GM19025 (cell line): ENCODE measurements around the gene MRPL14.
"Not testable (repeated sequence)": the region's sequence is repeated elsewhere in the genome, so short reads cannot be mapped to it uniquely, and the experiment has no call there.

Experiments used
- ATAC-seq: cut with Tn5 transposase; IDR thresholded peaks from one replicate; pipeline ENCODE4 v1.9.1; 2021; ENCODE audit warnings: mild to moderate bottlenecking, low read depth, moderate library complexity; ENCODE audit not compliant: unreplicated experiment

The MRPL14 gene

GRCh38 chr6:44150317-44150917 is 23.2 kb upstream of the MRPL14 start:
- no peak for ATAC-seq

DNA sequence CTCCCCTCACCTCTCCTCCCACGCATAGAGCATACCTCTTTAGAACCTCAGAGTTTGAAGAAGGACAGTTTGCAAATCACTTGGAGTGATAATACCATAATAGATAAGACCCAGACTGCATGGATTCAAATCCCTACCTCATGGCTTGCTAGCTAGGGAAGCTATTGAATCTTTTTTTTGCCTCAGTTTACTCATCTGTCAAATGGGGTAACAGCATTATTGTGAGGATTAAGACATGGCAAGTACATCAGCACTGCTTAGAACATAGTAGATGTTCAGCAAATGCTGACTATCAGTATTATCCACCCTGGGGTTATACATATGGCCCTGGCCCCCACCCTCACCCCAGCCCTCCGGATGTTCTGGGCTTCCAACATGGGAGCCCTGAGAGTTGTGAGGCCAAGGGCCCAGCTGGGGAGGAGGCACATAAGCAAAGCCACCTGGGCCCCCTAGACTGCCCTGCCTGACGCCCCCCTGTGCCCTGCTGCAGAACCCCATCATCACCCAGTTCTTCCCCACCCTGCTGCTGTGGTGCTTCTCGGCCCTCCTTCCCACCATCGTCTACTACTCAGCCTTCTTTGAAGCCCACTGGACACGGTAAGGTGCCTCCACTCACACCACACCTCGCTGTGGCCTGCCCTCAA is 22.2 kb upstream of the MRPL14 start:
- ATAC-seq: no peak

GRCh38 chr6:44148306-44148705 is 21.1 kb upstream of the MRPL14 start:
- ATAC-seq: no peak

- no peak for ATAC-seq
Measured at GRCh38 chr6:44147256-44147655, 20.0 kb upstream of the MRPL14 start.

- ATAC-seq: no peak
Measured at GRCh38 chr6:44146685-44147084, 19.4 kb upstream of the MRPL14 start.

DNA sequence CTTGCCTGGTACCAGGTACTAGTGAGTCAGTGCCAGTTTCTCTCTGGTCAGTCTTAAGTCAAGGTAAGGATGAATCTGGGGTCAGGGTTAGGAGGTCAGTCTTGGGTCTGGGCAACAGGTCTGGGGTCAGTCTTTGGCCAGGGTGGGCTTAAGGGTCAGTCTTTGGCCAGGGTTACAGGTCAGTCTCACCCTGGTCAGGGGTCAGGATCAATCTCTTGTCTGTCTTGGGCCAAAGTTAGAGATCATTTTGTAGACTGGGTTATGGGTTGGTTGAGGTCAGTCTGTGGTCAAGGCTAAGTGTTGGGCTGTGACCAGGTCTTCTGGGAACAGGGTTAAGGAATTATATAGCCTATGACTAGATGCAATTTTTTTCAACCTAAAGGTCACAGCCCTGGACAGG is 18.6 kb upstream of the MRPL14 start:
- no peak for ATAC-seq

DNA sequence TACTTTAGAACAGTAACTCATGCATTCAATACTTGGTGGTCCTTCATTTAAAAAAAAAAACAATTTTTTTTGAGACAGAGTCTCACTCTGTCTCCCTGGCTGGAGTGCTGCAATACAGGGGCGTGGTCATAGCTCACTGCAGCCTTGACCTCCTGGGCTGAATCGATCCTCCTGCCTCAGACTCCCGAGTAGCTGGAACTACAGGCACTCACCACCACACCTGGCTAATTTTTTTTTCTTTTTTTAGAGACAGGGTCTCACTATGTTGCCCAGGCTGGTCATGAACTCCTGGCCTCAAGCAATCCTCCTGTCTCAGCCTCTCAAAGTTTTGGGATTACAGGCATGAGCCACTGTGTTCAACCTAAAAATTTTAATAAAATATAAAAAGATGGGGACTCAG is 17.3 kb upstream of the MRPL14 start:
- not testable (repeated sequence) for ATAC-seq

DNA sequence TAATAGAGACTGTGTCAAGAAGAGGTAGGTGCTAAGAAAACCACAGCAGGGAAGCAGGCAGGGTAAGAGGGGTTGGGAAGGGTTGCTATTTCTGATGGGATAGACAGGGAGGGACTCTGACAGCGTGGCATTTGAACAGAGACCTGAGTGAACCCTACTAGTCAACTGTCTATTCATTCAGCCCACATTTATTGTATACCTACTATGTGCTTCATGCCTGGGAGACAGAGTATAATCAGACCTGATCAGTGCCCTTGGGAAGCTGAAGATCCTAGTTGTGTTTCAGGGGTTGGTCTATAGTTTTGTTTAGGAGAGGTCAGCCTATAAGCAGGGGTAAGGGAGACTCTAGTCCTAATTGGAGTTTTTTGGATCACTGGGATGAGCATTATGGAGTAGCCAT is 16.5 kb upstream of the MRPL14 start:
- ATAC-seq: no peak

DNA sequence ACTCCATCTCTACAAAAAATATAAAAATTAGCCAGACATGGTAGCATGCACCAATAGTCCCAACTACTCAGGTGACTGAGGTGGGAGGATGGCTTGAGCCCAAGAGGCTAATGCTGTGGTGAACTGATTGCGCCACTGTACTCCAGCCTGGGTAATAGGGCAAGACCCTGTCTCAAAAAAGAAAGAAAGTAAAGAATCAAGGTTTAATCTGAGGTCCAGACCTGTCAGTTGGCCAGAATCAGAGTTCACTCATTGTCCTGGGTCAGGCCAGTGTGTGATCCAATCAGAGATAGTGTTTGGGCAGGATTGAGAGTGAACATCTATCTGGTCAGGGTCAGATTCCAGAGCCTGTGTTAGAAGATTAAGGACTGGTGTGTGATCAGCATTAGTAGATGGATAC is 15.6 kb upstream of the MRPL14 start:
- no peak for ATAC-seq

DNA sequence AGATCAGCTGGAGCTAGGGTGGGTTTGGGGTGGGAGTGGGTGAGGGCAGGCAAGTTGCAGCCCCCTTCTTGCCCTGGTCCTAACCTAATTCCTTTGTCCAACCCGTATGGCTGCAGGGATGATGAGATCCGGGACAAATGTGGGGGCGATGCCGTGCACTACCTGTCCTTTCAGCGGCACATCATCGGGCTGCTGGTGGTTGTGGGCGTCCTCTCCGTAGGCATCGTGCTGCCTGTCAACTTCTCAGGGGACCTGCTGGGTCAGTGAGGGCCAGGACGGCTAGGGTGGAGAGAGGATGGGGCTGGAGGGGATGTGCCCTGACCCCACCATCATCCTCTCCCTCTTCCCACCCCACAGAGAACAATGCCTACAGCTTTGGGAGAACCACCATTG is 12.1 kb upstream of the MRPL14 start:
- ATAC-seq: no peak

- ATAC-seq: no peak
Measured at GRCh38 chr6:44138717-44139350, 11.6 kb upstream of the MRPL14 start.

DNA sequence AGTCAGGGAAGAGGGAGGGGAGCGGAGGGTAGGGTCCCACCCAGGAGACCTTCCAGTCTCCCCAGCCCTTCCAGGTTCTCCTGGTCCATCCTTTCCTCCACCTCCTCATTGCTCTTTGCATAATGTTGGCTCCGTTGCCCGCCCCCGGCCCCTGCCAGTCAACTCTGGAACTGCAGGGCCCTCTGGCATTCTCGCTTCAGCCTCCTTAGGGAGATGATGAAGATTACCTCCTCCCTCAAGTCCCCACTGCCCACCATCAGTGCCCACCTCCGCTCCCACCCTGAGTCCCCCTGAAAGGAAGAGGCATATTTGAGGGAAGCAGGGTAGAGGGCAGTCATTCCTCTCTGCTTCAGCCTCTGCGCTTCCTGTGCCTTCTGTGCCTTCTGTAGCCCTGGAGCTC is 8.6 kb upstream of the MRPL14 start:
- no peak for ATAC-seq

- ATAC-seq: no peak
Measured at GRCh38 chr6:44135173-44135758, 8.0 kb upstream of the MRPL14 start.

GRCh38 chr6:44133981-44134711 is 6.9 kb upstream of the MRPL14 start:
- no peak for ATAC-seq

DNA sequence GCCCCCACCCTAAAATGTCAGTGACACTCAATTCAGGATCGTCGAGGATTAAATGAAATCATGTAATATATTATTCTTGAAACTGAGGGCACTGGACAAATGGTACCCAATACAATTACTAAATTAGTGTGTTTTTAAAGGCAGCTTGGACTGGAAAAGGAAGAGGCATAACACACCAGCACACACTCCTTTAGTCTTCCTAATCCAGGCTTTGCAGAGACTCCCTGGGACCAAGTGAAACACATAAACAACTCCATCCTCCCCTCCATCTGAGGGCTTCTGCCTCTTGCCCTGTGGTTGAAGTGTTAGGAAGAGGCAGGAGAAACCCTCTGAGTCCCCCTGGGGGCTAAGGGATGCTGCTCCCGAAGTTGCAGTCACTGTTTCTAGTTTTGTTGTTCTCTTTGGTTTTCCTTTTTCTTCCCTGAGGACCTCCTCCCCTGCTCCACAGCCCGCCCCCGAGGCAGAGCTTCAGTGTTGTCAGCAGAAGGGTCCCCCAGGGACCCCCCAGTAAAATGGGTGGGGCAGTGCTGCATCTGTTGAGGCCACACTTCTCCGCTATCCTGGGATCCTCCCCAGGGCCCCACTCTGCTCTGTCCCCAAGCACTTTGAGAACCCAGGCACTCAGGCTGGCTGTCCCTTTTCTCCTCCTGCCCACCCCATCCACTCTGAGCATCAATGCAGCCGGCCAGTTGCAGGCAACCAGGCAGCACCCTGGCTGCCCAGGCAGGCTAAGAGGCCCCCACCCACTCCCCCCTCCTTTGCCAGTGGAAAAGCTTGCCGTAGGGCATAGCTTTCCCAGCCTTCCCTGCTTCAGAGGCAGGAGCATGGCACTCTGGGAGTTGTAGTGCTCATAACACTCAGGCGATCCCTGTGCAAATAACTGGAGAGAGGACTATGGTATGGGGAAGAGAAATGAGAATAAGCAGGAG is 6.0 kb upstream of the MRPL14 start:
- ATAC-seq: no peak

DNA sequence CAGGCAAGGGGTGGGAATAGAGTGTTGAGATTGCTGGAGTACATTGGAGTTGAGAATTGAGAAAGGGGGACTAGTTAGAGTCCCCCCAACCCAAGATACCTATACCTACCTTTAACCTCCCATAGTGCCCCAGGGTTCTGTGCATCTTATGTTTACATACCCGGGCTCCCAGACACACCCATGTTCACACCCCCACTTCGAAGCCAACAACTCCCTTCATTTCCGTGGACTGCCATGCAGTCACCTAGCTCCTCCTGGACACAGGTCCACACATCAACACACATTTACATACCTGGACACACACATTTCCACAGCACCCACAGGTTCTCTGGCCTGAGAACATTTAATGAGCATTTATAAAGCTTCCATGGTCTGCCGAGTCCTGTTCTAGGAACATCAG is 5.2 kb upstream of the MRPL14 start:
- ATAC-seq: no peak

- ATAC-seq: no peak
Measured at GRCh38 chr6:44131892-44132291, 4.6 kb upstream of the MRPL14 start.

- ATAC-seq: no peak
Measured at GRCh38 chr6:44129841-44130322, 2.6 kb upstream of the MRPL14 start.

GRCh38 chr6:44128020-44128917 is 1.0 kb upstream of the MRPL14 start:
- ATAC-seq: no peak
